H54 (cell line): ENCODE results near the gene KIF17.
"Not testable (repeated sequence)": the region's sequence is repeated elsewhere in the genome, so short reads cannot be mapped to it uniquely, and the experiment has no call there.

Experiments
- DNase-seq: peaks from one replicate; pipeline ENCODE4 v3.0.0; 2011; ENCODE audit warnings: low spot score, mixed read lengths; ENCODE audit not compliant: insufficient read length
- FAIRE-seq: peaks from 3 replicates; lab custom pipeline; 2011; peaks lifted over from hg19 to GRCh38; lab: Jason Lieb, UNC
- POLR2A ChIP-seq: IDR thresholded peaks from 2 replicates; pipeline ENCODE4 v1.6.1; 2011; ENCODE audit warnings: low read depth, mild to moderate bottlenecking, low read length

KIF17 gene

GRCh38 chr1:20683614-20684013 is 34.2 kb downstream of the KIF17 start:
- FAIRE-seq (no peak), DNase-seq (no peak)
- TF ChIP-seq POLR2A = no peak

GRCh38 chr1:20682571-20683236 is 35.1 kb downstream of the KIF17 start:
- no peak for TF ChIP-seq POLR2A
- no peak for DNase-seq
- FAIRE-seq = no peak

- FAIRE-seq (no peak), DNase-seq (no peak)
- TF ChIP-seq POLR2A = no peak
Observed at GRCh38 chr1:20681999-20682398, 35.8 kb downstream of the KIF17 start.

- DNase-seq = no peak
- no peak for FAIRE-seq
- TF ChIP-seq POLR2A = no peak
Observed at GRCh38 chr1:20680269-20680668, 37.5 kb downstream of the KIF17 start.

- no peak for FAIRE-seq
- no peak for TF ChIP-seq POLR2A
Observed at GRCh38 chr1:20678599-20678998, 39.2 kb downstream of the KIF17 start.

GRCh38 chr1:20673626-20674025 is 44.2 kb downstream of the KIF17 start:
- not testable (repeated sequence) for FAIRE-seq, DNase-seq

More at GRCh38 chr1:20678599-20678998, 39.2 kb downstream of the KIF17 start:
- no peak for DNase-seq

- DNase-seq (no peak), FAIRE-seq (no peak)
- no peak for TF ChIP-seq POLR2A
Observed at GRCh38 chr1:20672265-20672632, 45.6 kb downstream of the KIF17 start.

- no peak for TF ChIP-seq POLR2A
- FAIRE-seq = no peak
- DNase-seq = no peak
Observed at GRCh38 chr1:20670936-20671335, 46.9 kb downstream of the KIF17 start.

- FAIRE-seq (no peak), DNase-seq (no peak)
- no peak for TF ChIP-seq POLR2A
Observed at GRCh38 chr1:20668581-20668980, 49.2 kb downstream of the KIF17 start.

- FAIRE-seq (peak; percentile 43), DNase-seq (peak; percentile 41)
- TF ChIP-seq POLR2A = no peak
Observed at GRCh38 chr1:20666804-20667203, 51.0 kb downstream of the KIF17 start.

- no peak for FAIRE-seq
Observed at GRCh38 chr1:20666146-20666545, 51.7 kb downstream of the KIF17 start.

GRCh38 chr1:20665726-20666125 is 52.1 kb downstream of the KIF17 start:
- no peak for TF ChIP-seq POLR2A
- FAIRE-seq (no peak), DNase-seq (no peak)

More at GRCh38 chr1:20666146-20666545, 51.7 kb downstream of the KIF17 start:
- no peak for TF ChIP-seq POLR2A
- no peak for DNase-seq

GRCh38 chr1:20663969-20664715 is 53.7 kb downstream of the KIF17 start:
- DNase-seq = no peak
- TF ChIP-seq POLR2A = no peak
- FAIRE-seq = no peak

- TF ChIP-seq POLR2A = no peak
- DNase-seq = no peak
- FAIRE-seq = no peak
Observed at GRCh38 chr1:20663365-20663764, 54.4 kb downstream of the KIF17 start.

- FAIRE-seq (no peak), DNase-seq (no peak)
- TF ChIP-seq POLR2A = no peak
Observed at GRCh38 chr1:20662110-20662475, 55.7 kb downstream of the KIF17 start.
